HG03442 (cell line): Measurements from ENCODE around the gene MGAT5.
"Not testable (repeated sequence)": the region's sequence is repeated elsewhere in the genome, so short reads cannot be mapped to it uniquely, and the experiment has no call there.

Experiments used
- ATAC-seq: cut with Tn5 transposase; IDR thresholded peaks from one replicate; pipeline ENCODE4 v1.9.1; 2021; ENCODE audit warnings: mild to moderate bottlenecking, moderate library complexity; ENCODE audit not compliant: unreplicated experiment

The MGAT5 gene

GRCh38 chr2:134459706-134460406 lies 206.0 kb downstream of the MGAT5 start:
- no peak for ATAC-seq

- peak; percentile 92 for ATAC-seq
These were observed 206.7 kb downstream of the MGAT5 start for GRCh38 chr2:134460583-134460998.

GRCh38 chr2:134461511-134461910 lies 207.6 kb downstream of the MGAT5 start:
- ATAC-seq = no peak

- no peak for ATAC-seq
These were observed 208.4 kb downstream of the MGAT5 start for GRCh38 chr2:134462275-134462674.

- ATAC-seq = no peak
These were observed 209.2 kb downstream of the MGAT5 start for GRCh38 chr2:134462791-134463698.

GRCh38 chr2:134463699-134464022 lies 209.8 kb downstream of the MGAT5 start:
- ATAC-seq = no peak

- no peak for ATAC-seq
These were observed 211.6 kb downstream of the MGAT5 start for GRCh38 chr2:134465228-134466105.

GRCh38 chr2:134466141-134466540 lies 212.3 kb downstream of the MGAT5 start:
- ATAC-seq = peak; percentile 49

GRCh38 chr2:134468164-134468563 lies 214.3 kb downstream of the MGAT5 start:
- no peak for ATAC-seq

- ATAC-seq = no peak
These were observed 214.9 kb downstream of the MGAT5 start for GRCh38 chr2:134468776-134469175.

- no peak for ATAC-seq
These were observed 215.7 kb downstream of the MGAT5 start for GRCh38 chr2:134469516-134470115.

GRCh38 chr2:134470561-134471168 lies 216.8 kb downstream of the MGAT5 start:
- no peak for ATAC-seq

GRCh38 chr2:134476982-134477381 lies 223.1 kb downstream of the MGAT5 start:
- ATAC-seq = not testable (repeated sequence)

GRCh38 chr2:134479696-134480330 lies 225.9 kb downstream of the MGAT5 start:
- no peak for ATAC-seq

GRCh38 chr2:134482131-134482723 lies 228.4 kb downstream of the MGAT5 start:
- ATAC-seq = no peak

- no peak for ATAC-seq
These were observed 229.0 kb downstream of the MGAT5 start for GRCh38 chr2:134482766-134483340.

GRCh38 chr2:134489732-134490384 lies 236.0 kb downstream of the MGAT5 start:
- ATAC-seq = no peak

- no peak for ATAC-seq
These were observed 236.7 kb downstream of the MGAT5 start for GRCh38 chr2:134490559-134490958.

- ATAC-seq = no peak
These were observed 237.2 kb downstream of the MGAT5 start for GRCh38 chr2:134491022-134491421.
